Frontal cortex (tissue), 4 donors: Measurements from ENCODE around the gene DNAJC3. TPM values are rescaled to one million over a fixed set of nuclear protein-coding genes. Genes with fewer than 3 reads are reported as not detected.
"Not testable (repeated sequence)": the region's sequence is repeated elsewhere in the genome, so short reads cannot be mapped to it uniquely, and the experiment has no call there.

Source experiments
- DNase-seq, 2 donors: peaks; one replicate each; pipeline ENCODE4 v3.0.0; 2012; ENCODE audit warnings: low spot score in 2 of 2
- FAIRE-seq: peaks from 2 replicates; lab custom pipeline; 2012; peaks lifted over from hg19 to GRCh38; lab: Jason Lieb, UNC
- total RNA-seq: library from RNA; depleted of rRNA; stranded (reverse); fragments of >200 nt; gene quantifications from one replicate; pipeline ENCODE4 v1.2.3, GENCODE V29; 2014
- donor health status: control.
- donor health status: control.
- donor health status: control.

DNAJC3 gene
- total RNA-seq, 1 donor from 2014 or later: 31.0 TPM

DNA sequence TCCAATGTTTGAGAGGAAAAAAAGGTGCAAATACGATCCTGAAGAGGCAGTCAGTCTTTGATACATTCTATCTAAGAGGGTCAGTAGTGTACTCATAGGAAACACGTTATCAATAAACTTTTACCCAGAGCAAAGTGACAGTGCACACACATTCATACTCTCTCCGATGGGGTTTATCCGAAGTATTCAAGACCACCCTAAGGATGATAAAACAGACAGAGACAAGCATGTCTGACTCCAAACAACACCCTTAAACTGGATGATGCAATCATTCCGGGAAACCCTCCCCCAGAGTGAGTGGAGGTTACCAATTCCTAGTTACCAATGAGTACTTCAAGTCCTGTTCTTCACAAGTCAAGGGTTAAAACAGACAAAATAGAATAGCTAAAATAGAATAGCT is 79.1 kb downstream of the DNAJC3 start:
- FAIRE-seq (no peak), DNase-seq (no peak)

DNA sequence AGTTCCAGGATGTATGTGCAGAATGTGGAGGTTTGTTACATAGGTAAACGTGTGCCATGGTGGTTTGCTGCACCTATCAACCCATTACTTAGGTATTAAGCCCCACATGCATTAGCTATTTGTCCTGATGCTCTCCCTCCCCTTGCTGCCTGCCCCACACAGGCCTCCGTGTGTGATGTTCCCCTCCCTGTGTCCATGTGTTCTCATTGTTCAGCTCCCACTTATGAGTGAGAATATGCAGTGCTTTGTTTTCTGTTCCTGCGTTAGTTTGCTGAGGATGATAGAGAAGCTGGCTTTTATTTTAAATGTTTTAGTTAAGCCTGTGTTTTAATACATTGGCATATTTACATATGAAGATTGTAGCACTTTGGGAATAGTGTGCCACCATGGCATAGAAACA is 85.7 kb downstream of the DNAJC3 start:
- not testable (repeated sequence) for FAIRE-seq, DNase-seq

DNA sequence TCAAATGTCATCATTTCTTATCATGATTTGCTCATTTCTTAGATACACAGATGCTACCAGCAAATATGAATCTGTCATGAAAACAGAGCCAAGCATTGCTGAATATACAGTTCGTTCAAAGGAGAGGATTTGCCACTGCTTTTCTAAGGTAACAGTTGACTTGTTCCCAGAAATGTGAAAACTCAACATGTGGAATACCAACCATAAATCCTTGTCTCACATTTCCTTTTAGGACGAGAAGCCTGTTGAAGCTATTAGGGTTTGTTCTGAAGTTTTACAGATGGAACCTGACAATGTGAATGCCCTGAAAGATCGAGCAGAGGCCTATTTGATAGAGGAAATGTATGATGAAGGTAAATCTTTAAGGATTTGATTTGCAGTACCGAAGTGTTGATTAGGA is 86.7 kb downstream of the DNAJC3 start:
- no peak for DNase-seq
- no peak for FAIRE-seq

DNA sequence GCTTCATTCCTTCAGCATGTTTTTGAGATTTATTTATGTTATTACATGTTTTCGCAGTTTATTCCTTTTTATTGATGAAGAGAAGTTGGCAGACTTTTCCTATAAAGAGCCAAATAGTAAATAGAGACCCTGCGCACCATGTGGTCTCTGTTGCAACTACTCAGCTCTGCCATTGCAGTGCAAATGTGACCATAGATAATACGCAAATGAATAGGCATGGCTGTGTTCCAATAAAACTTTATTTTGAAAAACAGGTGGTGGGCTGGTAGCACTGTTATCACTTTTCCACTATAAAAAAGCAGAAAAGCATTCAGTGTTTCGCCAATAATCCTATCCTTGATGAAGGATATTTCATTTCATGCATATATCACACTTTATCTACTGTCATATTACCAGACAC is 95.0 kb downstream of the DNAJC3 start:
- no peak for FAIRE-seq
- no peak for DNase-seq

DNA sequence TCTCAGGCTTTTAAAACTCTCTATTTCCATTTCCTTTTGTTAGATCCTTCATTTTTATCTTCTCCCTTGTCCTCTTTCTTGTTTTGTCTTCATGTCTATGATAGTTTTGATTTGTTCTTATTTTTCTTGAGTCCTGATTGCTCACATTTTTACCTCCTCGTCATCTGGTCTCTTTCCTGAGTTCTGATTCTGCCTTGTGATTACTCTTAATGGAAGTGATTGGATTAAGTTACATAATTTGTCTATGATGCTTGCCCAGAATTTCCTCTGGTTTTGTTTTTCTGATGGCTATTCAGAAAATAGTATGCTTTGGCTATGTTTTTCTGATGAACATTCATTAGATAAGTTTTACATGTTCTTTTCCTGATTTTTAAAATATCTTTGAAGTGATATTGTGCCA is 102.6 kb downstream of the DNAJC3 start:
- no peak for DNase-seq
- FAIRE-seq: no peak

DNA sequence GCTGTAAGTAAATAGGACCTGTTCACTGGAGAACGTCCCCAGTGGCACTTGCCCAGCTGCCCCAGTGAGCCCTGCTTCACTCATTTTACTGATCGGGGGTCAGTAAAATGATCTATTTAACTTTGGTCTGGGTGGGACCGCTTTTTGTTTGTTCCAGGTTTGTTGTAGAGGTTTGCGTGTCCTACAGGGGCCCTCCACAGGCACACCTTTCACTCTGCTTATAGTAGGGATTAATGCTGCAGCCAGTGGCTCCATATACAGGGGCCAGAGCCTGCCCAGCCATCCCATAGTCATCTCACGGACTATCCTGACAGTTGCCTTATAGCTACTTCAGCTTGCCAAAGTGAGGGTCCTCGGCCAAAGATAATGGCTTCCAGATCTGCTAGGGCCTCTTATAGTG is 104.1 kb downstream of the DNAJC3 start:
- DNase-seq (no peak), FAIRE-seq (no peak)

DNA sequence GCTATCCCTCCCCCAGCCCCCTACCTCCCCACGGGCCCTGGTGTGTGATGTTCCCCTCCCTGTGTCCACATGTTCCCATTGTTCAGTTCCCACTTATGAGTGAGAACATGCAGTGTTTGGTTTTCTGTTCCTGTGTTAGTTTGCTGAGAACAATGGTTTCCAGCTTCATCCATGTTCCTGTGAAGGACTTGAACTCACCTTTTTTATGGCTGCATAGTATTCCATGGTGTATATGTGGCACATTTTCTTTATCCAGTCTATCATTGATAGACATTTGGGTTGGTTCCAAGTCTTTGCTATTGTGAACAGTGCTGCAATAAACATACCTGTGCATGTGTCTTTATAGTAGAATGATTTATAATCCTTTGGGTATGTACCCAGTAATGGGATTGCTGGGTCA is 105.0 kb downstream of the DNAJC3 start:
- FAIRE-seq, DNase-seq: not testable (repeated sequence)

DNA sequence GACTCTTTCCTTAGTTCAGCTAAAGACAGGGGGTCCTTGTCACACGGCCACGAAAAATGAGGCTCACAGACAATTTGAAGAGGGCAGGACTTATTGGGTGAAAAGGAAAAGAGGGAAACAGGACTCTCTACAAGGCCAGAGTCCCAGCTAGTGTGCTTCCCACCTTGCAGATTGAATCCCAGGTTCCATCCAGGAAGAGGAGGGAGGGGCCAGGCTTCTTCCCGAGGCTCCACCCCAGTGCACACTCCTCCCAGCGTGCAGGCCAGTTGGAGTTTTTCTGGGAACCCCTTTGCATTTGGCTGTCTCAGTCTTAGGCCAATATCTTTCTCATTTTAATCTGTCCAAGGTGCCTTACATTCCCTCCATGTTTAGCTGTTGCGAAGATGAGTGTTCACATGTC is 106.8 kb downstream of the DNAJC3 start:
- no peak for FAIRE-seq

DNA sequence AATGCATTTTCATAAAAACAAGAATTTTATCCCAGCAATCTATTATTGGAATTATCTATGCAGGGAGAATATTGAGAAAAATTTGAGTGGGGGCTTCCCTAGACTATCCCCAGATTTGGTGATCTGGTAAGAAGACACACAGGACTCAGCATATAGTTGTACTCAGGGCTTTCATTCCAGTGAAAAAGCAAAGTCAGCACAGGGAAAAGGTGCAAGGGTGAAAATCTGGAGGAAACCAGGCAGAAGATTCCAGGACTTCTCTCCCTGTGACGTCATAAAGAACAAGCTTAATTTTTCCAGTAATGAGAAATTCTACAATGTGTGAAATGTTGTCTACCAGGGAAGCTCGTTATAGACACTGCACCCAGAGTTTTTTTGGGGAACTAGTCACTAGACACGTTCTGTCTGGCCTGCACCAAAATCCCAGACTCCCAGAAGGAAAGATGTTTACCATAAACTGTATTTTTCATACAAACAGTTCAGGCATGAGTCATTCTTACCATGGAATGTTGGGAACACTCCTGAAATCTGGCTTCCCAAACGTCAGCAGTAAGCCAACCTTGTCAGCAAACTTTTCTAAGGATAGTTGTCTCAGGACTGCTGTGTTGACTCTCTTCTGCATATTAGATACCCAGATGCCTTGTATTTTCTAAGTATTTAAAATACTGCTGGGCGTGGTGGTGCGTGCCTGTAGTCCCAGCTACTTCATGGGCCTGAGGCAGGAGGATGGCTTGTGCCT is 107.4 kb downstream of the DNAJC3 start:
- DNase-seq: no peak
- FAIRE-seq: no peak

More for the DNA sequence above, 106.8 kb downstream of the DNAJC3 start:
- DNase-seq: no peak

DNA sequence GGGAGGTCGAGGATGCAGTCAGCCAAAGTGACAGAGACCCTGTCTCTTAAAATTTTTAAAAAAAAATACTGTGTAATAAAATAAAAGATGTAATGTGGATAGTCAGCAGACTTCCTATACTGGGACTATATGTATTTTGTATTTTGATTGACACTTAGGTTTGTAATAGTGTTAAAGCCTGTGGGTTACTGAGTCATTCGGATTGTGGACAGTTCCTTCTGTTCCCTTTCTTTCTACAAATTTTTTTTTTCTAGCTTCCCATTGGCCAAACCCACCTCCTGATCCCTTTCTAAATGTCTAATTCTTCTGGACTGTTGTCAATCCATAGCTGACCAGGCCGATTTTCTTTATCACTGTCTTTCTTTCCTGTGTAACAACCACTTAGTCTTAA is 108.0 kb downstream of the DNAJC3 start:
- FAIRE-seq (no peak), DNase-seq (no peak)

DNA sequence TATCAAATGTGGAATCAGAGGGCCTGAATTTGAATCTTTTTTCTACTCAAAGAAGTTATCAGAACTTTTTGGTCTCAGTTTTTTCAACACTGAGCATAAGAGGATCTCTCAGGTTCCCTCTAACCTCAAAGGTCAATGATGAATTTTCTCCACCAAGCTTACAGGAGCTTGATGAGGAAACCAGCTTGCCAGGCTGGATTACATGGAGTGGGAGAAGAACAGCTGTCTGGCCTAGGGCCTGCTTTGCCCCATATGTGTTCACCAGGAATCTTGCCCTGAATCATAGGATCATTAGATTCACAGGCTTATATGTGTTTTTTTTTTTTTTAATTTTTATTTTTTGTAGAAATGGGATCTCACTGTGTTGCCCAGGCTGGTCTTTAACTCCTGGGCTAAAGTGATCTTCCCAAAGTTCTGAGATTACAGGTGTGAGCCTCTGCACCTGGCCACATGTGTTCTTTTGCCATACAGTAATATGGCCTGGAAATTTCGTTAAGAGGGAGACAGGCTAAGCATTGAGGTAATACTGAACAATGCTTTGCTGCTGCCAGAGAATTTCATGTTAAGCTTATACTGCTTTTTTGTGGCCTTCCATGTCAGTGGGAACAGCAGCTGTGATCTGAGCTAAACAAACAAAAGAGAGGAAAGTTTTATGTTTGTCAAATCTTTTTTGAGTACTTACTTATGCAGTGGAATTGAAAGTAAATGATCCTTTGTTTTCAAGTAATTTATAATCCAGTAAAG is 110.6 kb downstream of the DNAJC3 start:
- DNase-seq (no peak), FAIRE-seq (no peak)

DNA sequence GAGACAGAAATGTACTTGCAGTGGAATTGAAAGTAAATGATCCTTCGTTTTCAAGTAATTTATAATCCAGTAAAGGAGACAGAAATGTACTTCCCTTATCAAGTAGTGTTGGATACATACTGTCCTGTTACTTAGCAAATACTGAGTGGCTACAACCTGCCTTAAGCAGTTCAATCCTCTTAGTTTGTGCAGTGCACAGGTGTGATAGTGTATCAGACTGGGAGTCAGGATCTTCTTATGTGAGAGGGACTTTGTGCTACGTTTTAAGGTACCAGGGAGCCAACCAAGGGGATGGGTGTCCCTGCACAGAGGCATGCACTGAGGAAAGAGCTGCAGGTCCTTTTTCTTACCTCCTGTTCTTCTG is 111.1 kb downstream of the DNAJC3 start:
- DNase-seq (no peak), FAIRE-seq (no peak)

DNA sequence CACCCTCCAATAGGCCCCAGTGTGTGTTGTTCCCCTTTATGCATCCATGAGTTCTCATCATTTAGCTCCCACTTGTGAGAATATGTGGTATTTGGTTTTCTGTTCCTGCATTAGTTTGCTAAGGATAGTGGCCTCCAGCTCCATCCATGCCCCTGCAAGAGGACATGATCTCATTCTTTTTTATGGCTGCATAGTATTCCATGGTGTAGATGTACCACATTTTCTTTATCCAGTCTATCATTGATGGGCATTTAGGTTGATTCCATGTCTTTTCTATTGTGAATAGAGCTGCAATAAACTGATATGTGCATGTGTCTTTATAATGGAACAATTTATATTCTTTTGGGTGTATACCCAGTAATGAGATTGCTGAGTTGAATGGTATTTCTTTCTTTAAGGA is 112.4 kb downstream of the DNAJC3 start:
- DNase-seq, FAIRE-seq: not testable (repeated sequence)

DNA sequence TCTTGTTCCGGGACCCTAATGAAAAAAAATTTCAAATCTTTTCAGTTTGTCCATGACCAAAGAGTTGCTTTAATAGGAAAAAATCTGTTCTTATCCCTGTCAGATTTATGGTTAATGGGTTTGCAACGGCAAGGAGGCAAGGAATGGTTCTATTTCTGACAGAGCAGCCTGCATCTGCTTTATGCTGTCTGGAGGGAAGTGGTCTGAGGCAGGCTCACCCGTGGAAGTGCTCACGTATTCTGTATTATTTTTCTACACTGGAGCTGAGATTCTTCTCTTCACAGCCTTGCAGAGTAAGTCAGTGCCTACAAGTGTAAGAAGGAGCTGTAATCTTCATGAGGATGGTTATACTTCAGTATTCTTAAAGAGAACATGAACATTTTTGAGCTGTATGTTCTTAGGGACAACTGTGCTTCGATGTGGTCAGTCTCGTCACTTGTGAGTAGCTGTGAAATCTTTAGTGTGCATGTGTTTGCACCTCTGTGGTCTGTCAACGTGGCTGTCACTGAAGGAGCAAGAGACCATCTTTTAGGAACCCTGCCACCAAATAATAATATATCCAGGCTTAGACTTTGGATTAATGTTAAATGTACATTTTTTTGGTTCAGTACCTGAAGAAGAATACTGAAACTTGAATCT is 114.3 kb downstream of the DNAJC3 start:
- FAIRE-seq (no peak), DNase-seq (no peak)

DNA sequence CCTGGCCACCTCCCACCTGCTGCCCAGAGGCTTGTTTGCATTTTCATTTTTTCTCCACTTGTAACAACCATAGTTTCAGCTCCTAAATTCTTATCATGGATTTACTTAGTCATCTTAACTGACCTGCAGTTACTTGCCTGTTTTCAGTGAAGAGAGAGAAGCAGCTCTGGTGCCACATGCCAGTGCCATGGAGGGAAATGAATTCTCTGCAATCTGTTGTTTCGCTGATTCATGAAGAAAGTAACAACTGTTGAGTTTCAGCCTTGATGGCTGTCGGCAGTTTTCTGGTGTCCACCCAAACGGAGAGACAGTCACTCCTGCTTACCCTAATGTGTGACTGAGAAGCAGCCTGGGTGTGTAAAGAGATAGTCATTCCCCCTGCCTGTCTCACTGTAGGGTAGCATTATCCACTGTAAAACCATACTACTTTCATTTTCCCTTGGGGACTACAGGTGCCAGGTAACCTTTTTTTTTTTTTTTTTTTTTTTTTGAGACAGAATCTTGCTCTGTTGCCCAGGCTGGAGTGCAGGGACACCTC is 116.1 kb downstream of the DNAJC3 start:
- DNase-seq (no peak), FAIRE-seq (no peak)

DNA sequence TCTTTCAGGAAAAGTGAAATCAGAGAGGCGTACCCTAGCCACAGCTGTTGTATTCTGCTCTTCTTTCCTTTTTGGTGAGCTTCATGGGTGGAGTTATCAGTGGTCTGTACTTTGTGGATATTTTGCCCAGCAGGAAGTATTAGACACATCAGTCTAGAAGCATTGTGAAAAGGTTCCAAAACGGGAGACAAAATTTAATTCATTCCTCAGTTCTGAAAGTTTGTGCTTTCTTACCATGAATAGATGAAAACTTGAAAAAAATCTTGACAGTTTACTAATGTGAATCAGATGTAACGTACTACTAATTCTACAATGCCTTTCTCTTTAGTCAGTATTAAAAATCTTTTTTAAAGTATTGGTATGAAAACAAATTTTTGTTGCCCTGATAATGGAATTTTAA is 116.8 kb downstream of the DNAJC3 start:
- DNase-seq (no peak), FAIRE-seq (no peak)

DNA sequence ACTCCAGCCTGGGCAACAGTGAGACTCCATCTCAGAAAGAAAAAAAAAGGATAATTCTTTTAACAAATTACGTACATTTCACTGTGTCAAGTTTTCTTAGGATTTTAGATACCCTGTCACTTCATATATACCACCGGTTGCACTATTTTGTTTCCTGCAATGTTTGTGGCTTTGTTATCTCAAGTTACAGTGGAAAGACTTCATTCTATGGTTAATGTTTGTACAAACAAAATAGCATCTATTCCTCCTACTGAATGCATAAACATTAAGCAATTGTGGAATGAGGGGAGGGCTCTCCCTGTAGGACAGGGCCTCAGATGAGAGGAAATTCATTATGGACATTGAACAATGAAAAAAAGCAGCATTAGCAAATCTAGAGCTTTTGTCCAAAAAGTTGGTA is 120.1 kb downstream of the DNAJC3 start:
- no peak for DNase-seq
- FAIRE-seq: no peak

DNA sequence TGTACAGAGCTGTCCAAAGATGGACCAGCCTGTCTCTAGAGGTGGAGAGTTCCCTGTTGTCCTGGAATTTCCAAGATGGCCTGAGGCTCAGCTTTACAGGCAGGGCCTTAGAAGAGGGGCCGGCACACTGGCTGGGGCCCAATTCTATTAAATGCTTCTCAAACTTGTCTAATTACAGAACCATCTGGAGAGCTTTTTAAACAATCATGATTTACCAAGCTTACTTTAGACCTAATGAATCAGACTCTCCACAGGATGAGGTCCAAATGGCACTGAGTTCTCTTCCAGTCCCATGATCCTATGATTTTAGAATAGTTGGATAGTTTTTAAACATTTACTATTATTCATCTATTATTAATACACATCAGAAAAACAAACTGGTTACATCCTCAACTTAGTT is 123.5 kb downstream of the DNAJC3 start:
- DNase-seq (no peak), FAIRE-seq (no peak)

DNA sequence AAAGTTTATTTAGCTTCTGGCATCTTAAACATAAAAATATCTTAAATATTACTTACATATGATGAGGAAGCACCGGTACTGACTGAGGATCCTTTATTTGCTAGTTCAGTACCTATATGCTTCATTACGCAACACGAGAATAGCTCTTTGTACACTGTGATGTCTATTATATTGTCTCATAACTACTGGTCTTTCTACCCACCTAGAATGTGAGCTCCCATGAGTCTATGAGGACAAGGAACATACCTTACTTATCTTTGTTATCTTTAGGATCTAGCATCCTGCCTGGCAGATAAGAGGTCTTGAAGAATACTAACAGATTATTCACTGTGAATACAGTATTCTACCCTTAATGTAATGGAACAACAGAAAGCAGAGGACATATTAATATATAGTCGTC is 124.9 kb downstream of the DNAJC3 start:
- no peak for FAIRE-seq
- DNase-seq: no peak

DNA sequence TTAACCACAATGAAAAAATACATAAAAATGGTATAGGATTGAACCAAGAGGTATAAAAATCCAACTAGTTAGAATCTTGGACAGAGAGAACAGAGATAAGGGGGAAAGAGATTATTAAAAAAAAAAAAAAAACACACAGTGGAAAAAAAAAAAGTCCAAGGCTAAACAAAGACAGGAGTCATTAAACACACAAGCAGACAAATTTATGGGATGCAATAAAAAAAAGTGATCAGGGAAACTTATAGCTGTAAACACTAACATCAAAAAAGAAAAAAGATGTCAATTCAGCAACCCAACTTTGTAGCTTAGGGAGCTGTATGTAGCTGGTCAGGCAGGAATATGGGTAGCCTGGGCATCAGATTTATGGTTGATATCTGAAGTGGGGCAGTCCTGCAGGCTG is 129.0 kb downstream of the DNAJC3 start:
- DNase-seq (no peak), FAIRE-seq (no peak)

DNA sequence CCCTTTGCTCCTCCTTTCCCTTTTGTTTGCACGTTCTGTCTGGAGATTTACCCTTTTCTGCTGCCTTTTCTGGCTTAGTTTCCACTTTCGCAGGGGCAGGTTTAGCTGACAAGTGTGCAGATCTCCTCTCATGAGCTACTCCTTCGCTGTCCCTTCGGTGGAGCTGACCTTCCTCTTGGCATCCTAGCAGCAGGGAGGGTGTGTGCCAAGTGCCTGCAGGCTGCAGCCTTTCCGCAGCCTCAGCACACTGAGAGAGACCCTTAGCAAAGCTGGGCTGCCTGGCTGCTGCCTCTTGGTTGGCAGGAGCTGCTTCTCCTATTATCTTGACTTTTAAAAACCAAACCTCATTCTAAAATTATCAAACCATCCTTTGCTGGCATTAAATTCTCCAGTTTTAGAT is 132.5 kb downstream of the DNAJC3 start:
- DNase-seq (no peak), FAIRE-seq (no peak)
